GM23338 (cell line): Measurements from ENCODE around the gene UBXN2A. TPM values are rescaled to one million over a fixed set of nuclear protein-coding genes. Genes with fewer than 3 reads are reported as not detected.

ENCODE experiments used
- ATAC-seq: fragments of 200-7000 bp; cut with Tn5 transposase; 3 replicates; pipeline ENCODE4 v1.9.1; 2020
- DNase-seq: peaks from one replicate; pipeline ENCODE4 v3.0.0-alpha.2; 2015; ENCODE audit warnings: low spot score
- H2AFZ ChIP-seq: fragments of 200-600 bp; sonication (generic); 2 replicates; pipeline ENCODE4 v1.8.0; 2016; ENCODE audit warnings: antibody characterized with exemption, mild to moderate bottlenecking, moderate library complexity
- H3F3A ChIP-seq: fragments of 200-600 bp; sonication (generic); replicated peaks from 2 replicates; pipeline ENCODE4 v1.8.0; 2017; ENCODE audit warnings: antibody characterized with exemption, mixed run types, low read depth
- H3K27ac ChIP-seq: fragments of 200-600 bp; sonication (generic); 2 replicates; pipeline ENCODE4 v1.6.1; 2016; ENCODE audit warnings: low read depth
- H3K27me3 ChIP-seq: fragments of 200-600 bp; sonication (generic); 2 replicates; pipeline ENCODE4 v1.8.0; 2016; ENCODE audit warnings: mild to moderate bottlenecking, mixed run types, moderate library complexity; ENCODE audit not compliant: insufficient read depth
- H3K36me3 ChIP-seq: fragments of 200-600 bp; sonication (generic); 2 replicates; pipeline ENCODE4 v1.8.0; 2016; ENCODE audit warnings: mild to moderate bottlenecking; ENCODE audit not compliant: insufficient read depth
- H3K4me1 ChIP-seq: fragments of 200-600 bp; sonication (generic); 2 replicates; pipeline ENCODE4 v1.8.0; 2016; ENCODE audit warnings: mild to moderate bottlenecking, moderate library complexity; ENCODE audit not compliant: insufficient read depth
- H3K4me2 ChIP-seq: fragments of 200-600 bp; sonication (generic); 2 replicates; pipeline ENCODE4 v1.7.1; 2017; ENCODE audit warnings: mixed run types
- H3K4me3 ChIP-seq: fragments of 200-600 bp; sonication (generic); 2 replicates; pipeline ENCODE4 v1.6.1; 2016; ENCODE audit warnings: mixed run types
- H3K79me2 ChIP-seq: fragments of 200-600 bp; sonication (generic); replicated peaks from 2 replicates; pipeline ENCODE4 v1.8.0; 2017; ENCODE audit warnings: mild to moderate bottlenecking; ENCODE audit not compliant: insufficient read depth
- H3K9me2 ChIP-seq: fragments of 200-600 bp; sonication (generic); 2 replicates; pipeline ENCODE4 v1.8.0; 2017; ENCODE audit not compliant: insufficient read depth
- H4K20me1 ChIP-seq: fragments of 200-600 bp; sonication (generic); replicated peaks from 2 replicates; pipeline ENCODE4 v1.8.0; 2017; ENCODE audit warnings: mild to moderate bottlenecking; ENCODE audit not compliant: insufficient read depth
- H3K27ac Mint-ChIP-seq: 2 replicates; pipeline ENCODE4 v1.8.0; 2020; ENCODE audit warnings: inconsistent platforms, mild to moderate bottlenecking, moderate library complexity, mixed read lengths
- H3K27me3 Mint-ChIP-seq: 3 replicates; pipeline ENCODE4 v1.8.0; 2022; ENCODE audit warnings: low read depth, mild to moderate bottlenecking, moderate library complexity, mixed read lengths, inconsistent platforms; ENCODE audit not compliant: insufficient read depth, poor library complexity
- H3K36me3 Mint-ChIP-seq: 3 replicates; pipeline ENCODE4 v1.8.0; 2021; ENCODE audit warnings: low read depth, mild to moderate bottlenecking, inconsistent platforms, moderate library complexity, mixed read lengths
- H3K4me1 Mint-ChIP-seq: 3 replicates; pipeline ENCODE4 v1.8.0; 2020; ENCODE audit warnings: mild to moderate bottlenecking, inconsistent platforms, mixed read lengths
- H3K4me3 Mint-ChIP-seq: 3 replicates; pipeline ENCODE4 v1.8.0; 2021; ENCODE audit warnings: moderate library complexity, mild to moderate bottlenecking, inconsistent platforms, mixed read lengths
- H3K9me3 Mint-ChIP-seq: 3 replicates; pipeline ENCODE4 v1.8.0; 2020; ENCODE audit warnings: moderate library complexity, mild to moderate bottlenecking, inconsistent platforms, mixed read lengths
- CREB1 ChIP-seq: fragments of 250-450 bp; sonication (Bioruptor Pico); IDR thresholded peaks from 2 replicates; pipeline ENCODE4 v1.5.0; 2020; ENCODE audit warnings: low read depth, mild to moderate bottlenecking, moderate library complexity
- ETS1 ChIP-seq: IDR thresholded peaks from 2 replicates; pipeline ENCODE4 v1.6.1; 2016; ENCODE audit warnings: antibody characterized with exemption
- EZH2phosphoT487 ChIP-seq: fragments of 200-600 bp; sonication (generic); IDR thresholded peaks from one replicate; pipeline ENCODE4 v1.8.1; 2018; ENCODE audit warnings: antibody characterized with exemption; ENCODE audit not compliant: unreplicated experiment
- JUNB ChIP-seq: IDR thresholded peaks from one replicate; pipeline ENCODE4 v1.6.1; 2016; ENCODE audit warnings: antibody characterized with exemption; ENCODE audit not compliant: unreplicated experiment
- ZNF331 ChIP-seq: fragments of 250-450 bp; sonication (Bioruptor Pico); IDR thresholded peaks from 2 replicates; pipeline ENCODE4 v1.5.0; 2020; ENCODE audit warnings: low read depth, mild to moderate bottlenecking, moderate library complexity
- ZNF462 ChIP-seq: fragments of 250-450 bp; sonication (Bioruptor Pico); IDR thresholded peaks from 2 replicates; pipeline ENCODE4 v1.5.0; 2020; ENCODE audit warnings: mild to moderate bottlenecking, moderate library complexity
- polyA plus RNA-seq: library from polyadenylated mRNA; unstranded; fragments of >200 nt; fragmentation: Nextera tagmentation; extraction: Ambion mirVana; gene quantifications from 2 replicates; pipeline ENCODE4 v1.2.1, GENCODE V29; 2016
- total RNA-seq: library from RNA; depleted of rRNA; stranded (reverse); fragments of >200 nt; shearing (Covaris generic); gene quantifications from 2 replicates; pipeline ENCODE4 v1.2.3, GENCODE V29; 2014

UBXN2A gene
- total and polyA plus RNA-seq, 2 experiments from 2014 or later: 11.5 to 12.1 TPM

GRCh38 chr2:23944527-23944926 is 4.3 kb downstream of the UBXN2A start:
- peaks cover 4% of the 10 kb centered on the region for H3K27me3 Mint-ChIP-seq
- DNase-seq: no peak
- H3K9me3 Mint-ChIP-seq: no peaks in the 10 kb centered on the region; the same call in 2 of the 3 replicates
- H3K4me3 Mint-ChIP-seq: no peak overlapping the region
- H3K4me1 Mint-ChIP-seq: peaks cover 19% of the 10 kb centered on the region
- Histone ChIP-seq H3K4me3 (no peak overlapping the region), H3K36me3 (no peaks in the 10 kb centered on the region), H3F3A (0 out of 2 replicates have a peak, but pooled peaks cover under 1% of the 10 kb centered on the region), H4K20me1 (peaks cover 3% of the 10 kb centered on the region), H2AFZ (no peak overlapping the region), H3K4me2 (no peak overlapping the region), H3K27me3 (no peaks in the 10 kb centered on the region; the same call in 1 of the 2 replicates), H3K9me2 (no peaks in the 10 kb centered on the region), H3K4me1 (peaks cover 6% of the 10 kb centered on the region), H3K79me2 (peaks cover 84% of the 10 kb centered on the region), H3K27ac (0 out of 2 replicates have a peak overlapping the region, but pooled peaks have one; percentile 28)
- H3K27ac Mint-ChIP-seq: no peak overlapping the region
- peaks cover 10% of the 10 kb centered on the region; the same call in 2 of the 3 replicates for H3K36me3 Mint-ChIP-seq
- TF ChIP-seq EZH2phosphoT487 (no peak), ETS1 (no peak), ZNF462 (CRISPR knock-in tag) (no peak), JUNB (no peak), ZNF331 (no peak), CREB1 (CRISPR knock-in tag) (no peak)
- ATAC-seq: no peak
